IgD-negative memory B cell (primary cell): Measurements from ENCODE around the gene AURKAIP1. TPM values are rescaled to one million over a fixed set of nuclear protein-coding genes. Genes with fewer than 3 reads are reported as not detected.

Experiments used
- H3K27ac Mint-ChIP-seq, 3 donors: one replicate each; pipeline ENCODE4 v1.8.0; 2020 to 2022; ENCODE audit warnings: mild to moderate bottlenecking in 3 of 3, mixed read lengths in 3 of 3, moderate library complexity in 1 of 3
- H3K27me3 Mint-ChIP-seq: one replicate; pipeline ENCODE4 v1.8.0; 2021; ENCODE audit warnings: mixed read lengths
- H3K36me3 Mint-ChIP-seq: one replicate; pipeline ENCODE4 v1.8.0; 2020; ENCODE audit warnings: mild to moderate bottlenecking, mixed read lengths
- H3K4me1 Mint-ChIP-seq, 3 donors: one replicate each; pipeline ENCODE4 v1.8.0; 2020 to 2022; ENCODE audit warnings: mixed read lengths in 3 of 3, mild to moderate bottlenecking in 1 of 3
- H3K4me3 Mint-ChIP-seq, 4 donors: one replicate each; pipeline ENCODE4 v1.8.0; 2020 to 2022; ENCODE audit warnings: mild to moderate bottlenecking in 4 of 4, mixed read lengths in 4 of 4, moderate library complexity in 3 of 4
- H3K9me3 Mint-ChIP-seq, 3 donors: one replicate each; pipeline ENCODE4 v1.8.0; 2020 to 2021; ENCODE audit warnings: mixed read lengths in 3 of 3, mild to moderate bottlenecking in 1 of 3
- polyA plus RNA-seq: library from polyadenylated mRNA; unstranded; fragments of 300-500 nt; fragmentation: Illumina TruSeq; gene quantifications from one replicate; pipeline ENCODE4 v1.2.3, GENCODE V29; 2021

AURKAIP1 gene
- polyA plus RNA-seq, 1 donor from 2014 or later: 177 TPM

GRCh38 chr1:1365875-1366698 is 8.9 kb downstream of the AURKAIP1 start:
- Mint-ChIP-seq H3K27ac (no peak overlapping the region), H3K4me1 (peaks cover 0 to 4% (median 2%) of the 10 kb centered on the region in 3 donors), H3K4me3 (no peak overlapping the region), H3K36me3 (no peaks in the 10 kb centered on the region), H3K9me3 (no peaks in the 10 kb centered on the region), H3K27me3 (no peaks in the 10 kb centered on the region)

- Mint-ChIP-seq H3K9me3 (no peaks in the 10 kb centered on the region), H3K4me1 (peaks cover under 1 to 5% (median 4%) of the 10 kb centered on the region in 3 donors), H3K27ac (no peak overlapping the region), H3K36me3 (peaks cover 2% of the 10 kb centered on the region), H3K4me3 (no peak overlapping the region), H3K27me3 (peaks cover 6% of the 10 kb centered on the region)
Measured at GRCh38 chr1:1364266-1364665, 10.7 kb downstream of the AURKAIP1 start.

- peak overlapping the region in 1 of 4 donors; percentile 50 for H3K4me3 Mint-ChIP-seq
Measured at GRCh38 chr1:1361982-1362423, 13.0 kb downstream of the AURKAIP1 start.

GRCh38 chr1:1361233-1361981 is 13.6 kb downstream of the AURKAIP1 start:
- Mint-ChIP-seq H3K4me3 (no peak overlapping the region), H3K4me1 (peaks cover 3 to 6% (median 6%) of the 10 kb centered on the region in 3 donors), H3K36me3 (peaks cover 2% of the 10 kb centered on the region)

More at GRCh38 chr1:1361982-1362423, 13.0 kb downstream of the AURKAIP1 start:
- Mint-ChIP-seq H3K36me3 (peaks cover 2% of the 10 kb centered on the region), H3K4me1 (peaks cover 3 to 6% (median 6%) of the 10 kb centered on the region in 3 donors), H3K9me3 (no peaks in the 10 kb centered on the region), H3K27ac (no peak overlapping the region), H3K27me3 (peaks cover 17% of the 10 kb centered on the region)

GRCh38 chr1:1360506-1361169 is 14.4 kb downstream of the AURKAIP1 start:
- Mint-ChIP-seq H3K27ac (peak overlapping the region in 1 of 3 donors; percentile 12), H3K4me3 (no peak overlapping the region)

More at GRCh38 chr1:1361233-1361981, 13.6 kb downstream of the AURKAIP1 start:
- Mint-ChIP-seq H3K27ac (no peak overlapping the region), H3K9me3 (no peaks in the 10 kb centered on the region), H3K27me3 (peaks cover 17% of the 10 kb centered on the region)

GRCh38 chr1:1359664-1360468 is 15.1 kb downstream of the AURKAIP1 start:
- Mint-ChIP-seq H3K4me1 (peaks cover 3 to 6% (median 6%) of the 10 kb centered on the region in 3 donors), H3K4me3 (peak overlapping the region in 3 of 4 donors; percentile 47 to 64 (median 49)), H3K36me3 (peaks cover 2% of the 10 kb centered on the region), H3K27me3 (peaks cover 17% of the 10 kb centered on the region), H3K9me3 (no peaks in the 10 kb centered on the region), H3K27ac (peak overlapping the region in 1 of 3 donors; percentile 19)

More at GRCh38 chr1:1360506-1361169, 14.4 kb downstream of the AURKAIP1 start:
- no peaks in the 10 kb centered on the region for H3K9me3 Mint-ChIP-seq
- peaks cover 17% of the 10 kb centered on the region for H3K27me3 Mint-ChIP-seq
- peaks cover 2% of the 10 kb centered on the region for H3K36me3 Mint-ChIP-seq
- H3K4me1 Mint-ChIP-seq: peaks cover 3 to 6% (median 6%) of the 10 kb centered on the region in 3 donors

- peaks cover 2% of the 10 kb centered on the region for H3K36me3 Mint-ChIP-seq
- no peaks in the 10 kb centered on the region for H3K9me3 Mint-ChIP-seq
- H3K4me1 Mint-ChIP-seq: peaks cover 3 to 6% (median 6%) of the 10 kb centered on the region in 3 donors
- H3K4me3 Mint-ChIP-seq: peak overlapping the region in 3 of 4 donors; percentile 47 to 64 (median 55)
- peaks cover 17% of the 10 kb centered on the region for H3K27me3 Mint-ChIP-seq
- H3K27ac Mint-ChIP-seq: peak overlapping the region in 2 of 3 donors; percentile 16 to 19
Measured at GRCh38 chr1:1359308-1359663, 15.7 kb downstream of the AURKAIP1 start.

- peaks cover 17% of the 10 kb centered on the region for H3K27me3 Mint-ChIP-seq
- H3K9me3 Mint-ChIP-seq: no peaks in the 10 kb centered on the region
- H3K4me3 Mint-ChIP-seq: peak within 1 kb of the TSS in 3 of 4 donors; percentile 47 to 64 (median 55)
- peak within 1 kb of the TSS in 2 of 3 donors; percentile 16 to 22 for H3K27ac Mint-ChIP-seq
- H3K36me3 Mint-ChIP-seq: peaks cover 2% of the 10 kb centered on the region
- peaks cover 3 to 6% (median 6%) of the 10 kb centered on the region in 3 donors for H3K4me1 Mint-ChIP-seq
Measured at GRCh38 chr1:1358433-1359271, 16.4 kb downstream of the AURKAIP1 start, which contains the start of gene MXRA8. MXRA8 (minus strand) TSS chr1:1358555; CDS start chr1:1358504, 51 bp downstream.

GRCh38 chr1:1357871-1358432 is 17.1 kb downstream of the AURKAIP1 start:
- peaks cover 2% of the 10 kb centered on the region for H3K36me3 Mint-ChIP-seq
- peak overlapping the region in 1 of 3 donors; percentile 22 for H3K27ac Mint-ChIP-seq
- peaks cover 20% of the 10 kb centered on the region for H3K27me3 Mint-ChIP-seq
- H3K9me3 Mint-ChIP-seq: no peaks in the 10 kb centered on the region
- H3K4me3 Mint-ChIP-seq: no peak overlapping the region
- H3K4me1 Mint-ChIP-seq: peaks cover 4 to 8% (median 8%) of the 10 kb centered on the region in 3 donors

GRCh38 chr1:1356796-1357401 is 18.1 kb downstream of the AURKAIP1 start:
- no peaks in the 10 kb centered on the region for H3K9me3 Mint-ChIP-seq
- H3K27me3 Mint-ChIP-seq: peaks cover 28% of the 10 kb centered on the region
- peaks cover 2% of the 10 kb centered on the region for H3K36me3 Mint-ChIP-seq
- peaks cover 10 to 15% (median 13%) of the 10 kb centered on the region in 3 donors for H3K4me1 Mint-ChIP-seq
- no peak overlapping the region for H3K4me3 Mint-ChIP-seq
- no peak overlapping the region for H3K27ac Mint-ChIP-seq

GRCh38 chr1:1356166-1356795 is 18.7 kb downstream of the AURKAIP1 start:
- Mint-ChIP-seq H3K27me3 (peaks cover 28% of the 10 kb centered on the region), H3K9me3 (no peaks in the 10 kb centered on the region), H3K36me3 (peaks cover 2% of the 10 kb centered on the region), H3K4me1 (peaks cover 10 to 15% (median 12%) of the 10 kb centered on the region in 3 donors), H3K27ac (no peak overlapping the region), H3K4me3 (no peak overlapping the region)

GRCh38 chr1:1355416-1355815 is 19.6 kb downstream of the AURKAIP1 start:
- Mint-ChIP-seq H3K36me3 (no peaks in the 10 kb centered on the region), H3K27me3 (peaks cover 26% of the 10 kb centered on the region), H3K4me1 (peaks cover 10 to 13% (median 12%) of the 10 kb centered on the region in 3 donors), H3K9me3 (no peaks in the 10 kb centered on the region), H3K4me3 (no peak overlapping the region), H3K27ac (no peak overlapping the region)
